GM19238 (cell line): Measurements from ENCODE around the gene GPD1.
A peak's percentile ranks its signal among the peaks of the same experiment; 100 is the strongest.
"Not testable (repeated sequence)": the region's sequence is repeated elsewhere in the genome, so short reads cannot be mapped to it uniquely, and the experiment has no call there.

ENCODE experiments used
- DNase-seq: peaks from one replicate; pipeline ENCODE4 v3.0.0; 2011; ENCODE audit warnings: low spot score; ENCODE audit not compliant: insufficient read length

Gene GPD1

DNA sequence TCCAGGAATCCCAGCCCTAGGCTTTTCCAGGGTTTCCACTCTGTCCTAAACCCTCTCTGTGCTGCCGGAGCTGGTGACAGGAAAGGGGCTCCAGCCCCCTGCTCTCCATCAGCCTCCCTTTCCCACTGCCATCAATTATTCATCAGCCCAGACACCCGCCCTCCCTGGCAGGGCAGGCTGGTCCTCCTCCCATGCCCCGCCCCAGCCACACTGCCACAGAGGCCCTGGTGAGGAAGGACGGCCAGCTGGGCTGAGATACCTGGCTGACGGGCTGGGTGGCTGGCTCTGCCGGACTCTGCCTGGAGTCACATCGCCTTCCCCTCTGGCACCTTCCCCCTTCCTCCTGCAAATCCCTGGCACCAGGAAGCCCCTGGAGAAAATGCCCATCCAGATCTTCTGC lies 30.6 kb upstream of the GPD1 start:
- DNase-seq = no peak

DNA sequence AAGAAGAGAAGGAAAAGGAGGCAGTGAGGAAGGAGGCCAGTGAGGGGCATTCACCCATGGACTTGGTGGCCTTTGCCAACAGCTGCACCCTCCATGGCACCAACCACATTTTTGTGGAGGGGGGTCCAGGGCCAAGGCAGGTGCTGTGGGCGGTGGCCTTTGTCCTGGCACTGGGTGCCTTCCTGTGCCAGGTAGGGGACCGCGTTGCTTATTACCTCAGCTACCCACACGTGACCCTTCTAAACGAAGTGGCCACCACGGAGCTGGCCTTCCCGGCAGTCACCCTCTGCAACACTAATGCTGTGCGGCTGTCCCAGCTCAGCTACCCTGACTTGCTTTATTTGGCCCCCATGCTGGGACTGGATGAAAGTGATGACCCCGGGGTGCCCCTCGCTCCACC lies 30.1 kb upstream of the GPD1 start:
- DNase-seq = no peak

DNA sequence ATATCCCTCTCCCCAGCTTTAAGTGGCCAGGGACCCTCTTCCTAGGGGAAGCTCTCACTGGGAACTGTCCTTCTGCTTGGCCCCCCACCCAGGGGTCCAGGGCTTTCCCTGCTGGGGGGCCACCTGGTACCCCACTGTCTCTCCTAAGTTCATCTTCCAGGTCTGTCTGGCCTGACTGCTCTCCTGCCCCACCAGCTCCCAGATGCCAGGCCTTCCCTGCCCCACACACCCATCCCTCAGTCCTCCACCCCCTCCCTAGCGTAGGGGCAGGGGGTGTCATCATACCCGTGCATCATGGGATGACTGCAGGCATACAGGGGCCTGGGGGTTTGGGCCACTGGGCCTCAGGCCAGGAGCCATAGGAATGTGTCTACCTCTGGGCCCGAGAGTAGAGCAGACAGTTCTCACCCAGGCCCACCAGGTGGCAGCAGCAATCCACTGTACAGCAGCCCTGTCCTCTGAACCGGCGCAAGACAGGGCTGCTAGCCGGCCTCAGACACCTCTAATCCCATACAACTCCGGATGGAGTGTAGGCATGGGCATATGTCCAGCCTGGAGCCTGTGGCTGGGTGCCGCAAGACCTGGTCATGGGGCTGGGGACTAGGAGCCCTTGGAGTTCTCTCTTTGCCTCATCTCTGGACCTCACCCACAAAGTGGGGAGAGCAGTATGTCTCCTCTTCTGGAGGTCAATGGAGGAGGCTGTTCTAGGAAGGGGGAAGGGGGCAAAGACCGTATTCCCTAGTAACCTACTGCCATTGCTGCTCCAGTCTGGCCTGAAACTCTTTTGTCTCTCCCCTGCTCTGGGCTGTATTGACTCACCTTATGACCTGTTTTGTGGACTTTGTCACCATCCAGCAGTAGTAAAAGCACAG lies 28.6 kb upstream of the GPD1 start:
- peak; percentile 86 for DNase-seq

DNA sequence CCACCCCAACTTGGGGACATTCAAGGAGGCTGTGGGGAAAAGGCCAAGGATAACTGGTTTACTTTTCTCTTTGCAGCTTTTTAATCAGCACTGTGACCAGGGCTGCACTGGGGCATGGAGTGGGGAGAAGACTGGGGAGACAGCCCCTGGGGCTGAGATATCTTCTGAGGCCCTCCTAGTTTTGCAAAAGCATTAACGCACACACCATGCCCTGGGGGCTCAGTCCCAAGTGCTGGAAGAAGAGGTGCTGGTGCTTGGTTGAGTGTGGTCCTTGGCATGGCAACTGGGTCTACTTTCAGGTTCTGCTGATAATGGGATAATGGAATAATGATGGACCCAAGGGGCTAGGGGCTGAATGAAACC lies 28.0 kb upstream of the GPD1 start:
- no peak for DNase-seq

DNA sequence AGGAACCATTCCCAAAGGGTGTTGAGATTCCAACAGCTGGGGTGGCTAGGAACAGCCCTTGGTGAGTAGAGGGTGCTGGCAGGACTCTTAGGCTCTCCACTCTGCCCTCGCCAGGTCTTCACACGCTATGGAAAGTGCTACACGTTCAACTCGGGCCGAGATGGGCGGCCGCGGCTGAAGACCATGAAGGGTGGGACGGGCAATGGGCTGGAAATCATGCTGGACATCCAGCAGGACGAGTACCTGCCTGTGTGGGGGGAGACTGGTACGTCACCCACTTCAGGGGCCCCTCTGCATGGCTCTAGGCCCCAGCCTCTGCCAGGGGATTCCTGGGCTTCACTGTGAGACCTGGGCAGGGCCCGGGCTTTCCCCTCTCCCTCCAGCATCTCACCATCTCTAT lies 26.7 kb upstream of the GPD1 start:
- no peak for DNase-seq

DNA sequence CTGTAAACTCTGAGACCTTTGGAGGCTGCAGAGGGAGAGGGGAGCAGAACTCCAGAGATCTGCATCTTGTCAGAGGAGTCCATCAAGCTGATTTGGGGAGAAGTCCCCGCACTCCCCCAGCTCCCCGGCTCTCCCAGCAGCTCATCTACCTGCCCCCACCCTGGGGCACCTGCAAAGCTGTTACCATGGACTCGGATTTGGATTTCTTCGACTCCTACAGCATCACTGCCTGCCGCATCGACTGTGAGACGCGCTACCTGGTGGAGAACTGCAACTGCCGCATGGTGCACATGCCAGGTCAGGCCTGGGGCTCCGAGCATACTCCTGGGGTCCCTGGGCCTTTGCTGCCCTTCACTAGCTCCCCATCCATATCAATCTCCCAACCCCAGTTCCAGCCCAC lies 25.5 kb upstream of the GPD1 start:
- no peak for DNase-seq

GRCh38 chr12:50079771-50080170 lies 24.0 kb upstream of the GPD1 start:
- DNase-seq = no peak

DNA sequence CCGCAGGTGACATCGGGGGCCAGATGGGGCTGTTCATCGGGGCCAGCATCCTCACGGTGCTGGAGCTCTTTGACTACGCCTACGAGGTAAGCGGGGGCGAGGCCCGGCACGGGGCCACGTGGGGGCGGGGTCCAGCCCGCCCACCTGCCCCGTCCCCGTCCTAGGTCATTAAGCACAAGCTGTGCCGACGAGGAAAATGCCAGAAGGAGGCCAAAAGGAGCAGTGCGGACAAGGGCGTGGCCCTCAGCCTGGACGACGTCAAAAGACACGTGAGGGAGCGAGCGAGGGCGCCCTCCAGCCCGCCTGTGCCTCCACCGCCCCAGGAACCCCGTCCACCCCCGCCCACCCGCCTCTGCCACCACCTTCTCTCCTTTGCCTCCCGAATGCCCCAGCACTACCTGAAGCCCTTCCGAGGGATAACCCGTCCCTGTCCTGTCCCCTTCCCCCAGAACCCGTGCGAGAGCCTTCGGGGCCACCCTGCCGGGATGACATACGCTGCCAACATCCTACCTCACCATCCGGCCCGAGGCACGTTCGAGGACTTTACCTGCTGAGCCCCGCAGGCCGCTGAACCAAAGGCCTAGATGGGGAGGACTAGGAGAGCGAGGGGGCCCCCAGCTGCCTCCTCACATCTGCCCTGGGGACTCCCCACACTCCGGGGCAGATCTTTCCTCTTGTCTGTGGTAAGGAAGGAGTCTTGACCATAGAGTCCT lies 22.6 kb upstream of the GPD1 start:
- no peak for DNase-seq

DNA sequence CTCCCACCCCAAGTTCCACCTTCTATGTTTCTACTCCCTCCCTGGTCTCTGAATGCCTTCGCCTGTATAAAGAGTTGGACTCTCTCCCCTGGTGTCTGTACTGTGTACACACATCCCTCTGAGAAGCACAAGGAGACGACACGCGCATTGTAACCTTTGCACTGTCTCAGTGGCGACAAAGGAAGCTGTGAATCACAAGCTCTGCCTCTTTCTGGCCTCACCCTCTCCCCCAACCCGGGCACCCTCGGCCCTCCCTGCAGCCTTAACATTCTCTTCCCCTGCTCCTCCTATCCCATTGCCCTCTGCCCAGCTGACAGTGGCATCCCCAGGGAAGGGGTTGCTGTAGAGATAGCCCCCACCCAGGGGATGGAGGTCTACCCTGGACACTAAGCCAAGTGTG lies 21.2 kb upstream of the GPD1 start:
- no peak for DNase-seq

DNA sequence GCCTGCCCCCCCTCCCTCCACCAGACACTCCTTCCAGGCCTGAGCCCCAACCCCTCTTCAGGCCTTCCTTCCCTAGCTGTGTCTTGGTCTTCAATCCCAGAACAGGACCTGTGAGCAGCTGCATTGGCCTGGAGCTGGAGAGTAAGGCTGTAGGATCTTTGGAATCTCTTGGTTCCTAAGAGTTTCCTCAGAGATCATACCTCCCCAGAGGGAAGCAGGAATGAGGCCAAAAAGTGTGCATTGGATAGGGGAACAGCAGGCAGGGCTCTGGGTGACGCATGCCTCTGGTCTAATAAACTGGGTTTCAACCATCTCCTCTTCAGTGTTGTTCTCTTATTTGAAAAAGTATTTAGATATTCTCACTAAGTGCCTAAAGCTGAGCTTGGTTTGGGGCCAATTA lies 20.5 kb upstream of the GPD1 start:
- no peak for DNase-seq

DNA sequence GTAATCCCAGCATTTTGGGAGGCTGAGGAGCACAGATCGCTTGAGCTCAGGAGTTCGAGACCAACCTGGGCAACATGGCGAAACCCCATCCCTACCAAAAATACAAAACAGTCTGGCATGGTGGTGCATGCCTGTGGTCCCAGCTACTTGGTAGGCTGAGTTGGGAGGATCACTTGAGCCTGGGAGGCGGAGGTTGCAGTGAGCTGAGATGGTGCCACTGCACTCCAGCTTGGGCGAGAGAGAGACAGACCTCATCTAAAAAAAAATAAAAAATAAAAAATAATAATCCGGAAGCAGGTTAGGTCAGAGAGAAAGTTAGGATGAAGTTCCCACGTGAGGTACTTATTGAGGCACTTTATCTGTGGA lies 19.4 kb upstream of the GPD1 start:
- DNase-seq = not testable (repeated sequence)

DNA sequence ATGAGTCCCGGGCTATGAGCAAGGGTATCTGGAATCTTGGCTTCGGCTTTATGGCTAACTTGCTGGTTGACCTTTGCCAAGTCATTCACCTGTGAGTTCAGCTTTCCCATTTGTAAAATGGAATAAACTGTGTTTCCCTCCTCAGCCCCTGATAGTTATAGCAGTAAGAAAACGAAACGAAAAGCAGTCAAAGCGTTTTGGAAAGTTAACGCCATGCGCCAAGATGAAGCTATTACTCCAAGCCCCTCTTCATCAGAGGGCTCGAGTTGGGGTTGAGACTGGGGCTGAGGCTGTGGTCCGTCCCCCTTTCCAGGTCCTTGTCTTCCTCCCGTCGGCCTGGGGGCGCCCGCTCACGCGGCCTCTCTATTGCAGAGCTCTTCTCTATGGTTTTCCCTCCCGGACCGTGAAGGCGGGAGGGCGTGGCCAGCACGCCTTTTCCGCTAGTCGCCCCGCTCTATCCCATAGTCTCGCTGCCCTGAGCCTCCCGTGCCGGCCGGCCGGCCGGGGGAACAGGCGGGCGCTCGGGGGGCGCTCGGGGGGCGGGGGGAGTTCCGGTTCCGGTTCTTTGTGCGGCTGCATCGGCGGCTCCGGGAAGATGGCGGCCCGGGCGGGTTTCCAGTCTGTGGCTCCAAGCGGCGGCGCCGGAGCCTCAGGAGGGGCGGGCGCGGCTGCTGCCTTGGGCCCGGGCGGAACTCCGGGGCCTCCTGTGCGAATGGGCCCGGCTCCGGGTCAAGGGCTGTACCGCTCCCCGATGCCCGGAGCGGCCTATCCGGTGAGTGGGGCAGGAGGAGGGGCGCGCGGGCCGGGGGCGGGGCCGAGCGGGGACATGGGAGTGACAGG lies 18.8 kb upstream of the GPD1 start, which contains the start of gene SMARCD1:
Gene SMARCD1, plus strand, starts transcription at position 568 of the 840 bp plus-strand sequence. Its CDS starts 28 bp downstream, at position 596.
- peak; percentile 94 for DNase-seq

DNA sequence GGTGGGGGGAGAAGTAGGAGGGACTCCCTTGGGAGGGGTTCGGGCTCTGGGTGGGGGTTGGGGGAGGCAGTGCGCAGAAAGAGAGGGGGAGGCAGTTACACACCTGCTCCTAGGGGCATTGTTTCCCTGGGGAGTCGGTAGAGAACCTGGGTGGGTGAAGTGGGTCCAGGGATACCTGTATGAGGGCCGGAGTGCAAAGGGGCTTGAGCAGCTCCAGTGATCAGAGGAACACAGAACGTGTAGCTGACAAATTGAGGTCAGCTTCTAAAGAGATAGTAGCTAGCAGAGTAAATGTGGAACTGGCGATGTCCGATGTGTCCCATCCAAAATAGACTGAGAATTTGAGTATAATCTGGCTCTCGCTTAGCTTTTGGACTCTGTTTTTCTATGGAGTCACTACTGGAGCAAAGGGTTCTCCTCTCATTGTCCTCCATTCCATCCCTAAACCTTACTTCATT lies 18.2 kb upstream of the GPD1 start:
- no peak for DNase-seq

- no peak for DNase-seq
These were observed 17.7 kb upstream of the GPD1 start for GRCh38 chr12:50086148-50086547.

DNA sequence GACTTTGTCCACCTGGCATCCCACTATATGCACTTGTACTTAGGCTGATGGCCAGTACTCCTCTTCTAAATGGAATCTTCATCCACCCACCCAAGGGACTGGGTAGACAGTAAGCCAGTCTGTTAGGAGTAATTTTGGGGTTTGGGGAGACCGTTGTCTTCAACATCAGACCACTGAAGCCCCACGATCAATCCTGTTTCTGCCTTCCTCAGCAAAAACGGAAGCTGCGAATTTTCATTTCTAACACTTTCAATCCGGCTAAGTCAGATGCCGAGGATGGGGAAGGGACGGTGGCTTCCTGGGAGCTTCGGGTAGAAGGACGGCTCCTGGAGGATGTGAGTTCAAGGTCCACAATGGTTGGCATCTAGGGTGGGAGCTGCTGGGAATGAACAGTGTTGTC lies 16.7 kb upstream of the GPD1 start:
- no peak for DNase-seq

- no peak for DNase-seq
These were observed 15.8 kb upstream of the GPD1 start for GRCh38 chr12:50087995-50088394.

DNA sequence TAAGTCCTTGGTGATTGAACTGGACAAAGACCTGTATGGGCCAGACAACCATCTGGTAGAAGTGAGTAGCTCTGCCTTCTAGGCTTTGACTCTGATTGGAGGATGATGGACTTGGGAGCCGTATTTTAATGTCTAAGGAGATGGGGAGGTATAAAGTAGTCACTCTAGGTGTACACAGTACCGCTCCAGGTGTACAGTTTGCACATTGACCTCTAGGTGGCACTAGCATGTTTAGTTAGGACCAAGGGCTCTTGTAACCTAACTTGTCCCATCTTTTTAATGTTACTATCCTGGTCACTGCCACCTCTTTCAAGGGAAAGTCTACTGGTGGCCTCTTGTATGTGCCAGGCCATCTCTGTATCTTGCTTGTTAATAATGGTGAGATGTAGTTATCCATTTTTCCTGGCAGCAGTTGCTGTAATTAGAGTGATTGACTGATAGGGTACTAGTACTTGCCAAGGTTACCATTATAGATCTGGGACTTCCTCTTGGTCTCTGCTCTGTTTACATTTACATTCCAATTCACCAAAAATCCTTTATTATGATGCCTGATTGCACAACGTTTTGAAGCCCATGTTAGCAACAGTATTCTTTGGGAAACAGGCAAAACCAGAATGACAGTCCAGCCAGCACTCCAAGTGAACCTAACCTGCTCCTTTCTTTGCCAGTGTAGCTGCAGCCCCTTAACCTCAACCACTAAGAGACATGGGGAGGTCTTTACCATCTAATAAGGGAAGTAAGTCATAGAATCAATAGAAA lies 15.1 kb upstream of the GPD1 start:
- DNase-seq = peak; percentile 52

DNA sequence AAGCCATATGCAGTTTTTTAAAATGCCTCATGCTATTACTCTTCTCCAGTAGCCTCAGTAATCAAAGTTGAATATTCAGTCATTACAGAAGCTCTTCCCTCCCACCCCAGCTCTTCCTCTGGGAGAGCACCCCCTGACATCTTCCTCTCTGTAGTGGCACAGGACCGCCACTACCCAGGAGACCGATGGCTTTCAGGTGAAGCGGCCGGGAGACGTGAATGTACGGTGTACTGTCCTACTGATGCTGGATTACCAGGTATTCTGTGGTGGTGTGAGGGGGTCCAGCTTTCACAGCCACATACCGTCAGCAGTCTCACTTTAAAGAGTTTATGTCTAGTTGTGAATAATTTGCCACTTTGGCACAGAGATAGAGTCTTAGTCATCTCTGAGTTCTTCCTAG lies 14.1 kb upstream of the GPD1 start:
- no peak for DNase-seq

GRCh38 chr12:50090391-50090790 lies 13.4 kb upstream of the GPD1 start:
- DNase-seq = no peak

GRCh38 chr12:50097952-50098351 lies 5.9 kb upstream of the GPD1 start:
- DNase-seq = no peak
